ENCODE results near the gene ITIH2.

ITIH2 gene

DNA sequence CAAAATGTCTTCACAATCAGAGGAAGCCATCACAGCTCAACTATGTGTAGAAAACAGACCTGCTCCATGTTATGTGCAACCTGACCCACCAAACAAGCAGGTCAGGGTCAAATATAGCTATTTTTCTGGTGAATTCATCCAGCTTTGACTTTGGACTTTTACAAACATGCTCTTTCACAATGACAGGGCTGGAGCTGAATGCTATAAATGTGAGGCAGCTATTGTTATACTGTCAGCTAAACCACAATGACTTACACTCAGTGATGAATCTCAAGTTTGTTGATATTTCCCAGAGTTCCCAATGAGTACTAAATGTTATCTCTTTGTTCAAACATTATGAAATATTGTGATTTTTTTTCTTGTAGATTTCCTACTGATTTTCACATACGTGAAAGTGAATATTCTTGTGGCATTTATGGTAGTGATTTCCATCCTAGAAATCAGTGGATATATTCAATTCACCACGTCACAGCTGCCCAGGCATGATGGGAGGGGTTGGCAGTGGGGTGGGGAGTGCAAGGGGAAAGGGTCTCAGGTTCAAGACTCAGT is 2.5 kb upstream of the ITIH2 start:
- Histone ChIP-seq H3K79me2 (ENCODE audit: control insufficient read depth, insufficient read depth, low read length) (no peaks in the 10 kb centered on the region), H3K79me1 (ENCODE audit: low read length) (no peaks in the 10 kb centered on the region), H3K36me3 (ENCODE audit: control insufficient read depth, insufficient read depth, low read length) (no peaks in the 10 kb centered on the region), H3K9ac (ENCODE audit: low read length) (no peak overlapping the region), H3K27ac (ENCODE audit: low read depth, low read length) (no peak overlapping the region), H3K4me1 (ENCODE audit: control insufficient read depth, low read depth, low read length) (no peaks in the 10 kb centered on the region), H4K8ac (ENCODE audit: low read depth, low read length) (no peak overlapping the region), H3K4me2 (ENCODE audit: low read length) (no peak overlapping the region), H3K56ac (ENCODE audit: low read length) (no peak overlapping the region), H3K4me3 (ENCODE audit: low read length) (no peak overlapping the region), H2BK5ac (ENCODE audit: low read length) (no peak overlapping the region), H3K4ac (ENCODE audit: low read depth, low read length) (no peak overlapping the region), H3K23ac (ENCODE audit: low read length) (no peak overlapping the region), H4K5ac (ENCODE audit: low read length) (no peak overlapping the region), H2AK5ac (ENCODE audit: low read length) (no peak overlapping the region), H2BK15ac (replicated peaks; ENCODE audit: low read depth) (no peak overlapping the region), H3K27me3 (ENCODE audit: insufficient read depth, low read length, poor library complexity) (no peaks in the 10 kb centered on the region), H2BK120ac (ENCODE audit: low read depth, low read length) (no peak overlapping the region), H3K18ac (ENCODE audit: low read length) (no peak overlapping the region)
- no peak for DNase-seq
- no CpG with 5 or more reads among the region's 2 CpGs for WGBS (ENCODE audit: extremely low coverage, insufficient coverage, low lambda C conversion rate)

DNA sequence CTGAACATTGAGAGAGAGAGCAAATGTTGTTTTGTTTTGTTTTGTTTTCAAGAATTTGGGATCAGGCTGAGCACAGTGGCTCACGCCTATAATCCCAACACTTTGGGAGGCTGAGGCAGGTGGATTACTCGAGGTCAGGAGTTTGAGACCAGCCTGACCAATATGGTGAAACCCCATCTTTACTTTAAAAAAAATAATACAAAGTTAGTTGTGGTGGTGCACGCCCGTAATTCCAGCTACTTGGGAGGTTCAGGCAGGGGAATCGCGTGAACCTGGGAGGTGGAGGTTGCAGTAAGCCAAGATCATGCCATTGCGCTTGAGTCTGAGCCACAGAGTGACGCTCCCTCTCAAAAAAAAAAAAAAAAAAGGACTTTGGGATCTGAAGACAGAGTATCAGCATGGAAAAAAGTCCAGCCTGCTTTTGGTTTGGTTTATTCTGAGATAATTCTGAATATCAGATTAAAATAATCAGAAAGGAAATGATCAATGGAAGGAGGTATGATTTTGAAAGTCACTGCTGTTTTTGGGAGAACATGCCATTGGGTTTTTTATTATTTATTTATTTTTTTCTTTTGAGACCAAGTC is 1.9 kb upstream of the ITIH2 start:
- Histone ChIP-seq H3K4me1 (ENCODE audit: control insufficient read depth, low read depth, low read length) (no peaks in the 10 kb centered on the region), H3K79me1 (ENCODE audit: low read length) (no peaks in the 10 kb centered on the region), H3K27ac (ENCODE audit: low read depth, low read length) (no peak overlapping the region), H2BK5ac (ENCODE audit: low read length) (no peak overlapping the region), H3K9ac (ENCODE audit: low read length) (no peak overlapping the region), H4K8ac (ENCODE audit: low read depth, low read length) (no peak overlapping the region), H3K4me2 (ENCODE audit: low read length) (no peak overlapping the region), H4K5ac (ENCODE audit: low read length) (no peak overlapping the region), H3K18ac (ENCODE audit: low read length) (no peak overlapping the region), H3K4me3 (ENCODE audit: low read length) (no peak overlapping the region), H2BK120ac (ENCODE audit: low read depth, low read length) (no peak overlapping the region), H2AK5ac (ENCODE audit: low read length) (no peak overlapping the region), H3K36me3 (ENCODE audit: control insufficient read depth, insufficient read depth, low read length) (no peaks in the 10 kb centered on the region), H3K27me3 (ENCODE audit: insufficient read depth, low read length, poor library complexity) (no peaks in the 10 kb centered on the region), H3K56ac (ENCODE audit: low read length) (no peak overlapping the region), H2BK15ac (replicated peaks; ENCODE audit: low read depth) (no peak overlapping the region), H3K4ac (ENCODE audit: low read depth, low read length) (no peak overlapping the region), H3K23ac (ENCODE audit: low read length) (no peak overlapping the region), H3K79me2 (ENCODE audit: control insufficient read depth, insufficient read depth, low read length) (no peaks in the 10 kb centered on the region)
- WGBS (ENCODE audit: extremely low coverage, insufficient coverage, low lambda C conversion rate), result no CpG with 5 or more reads among the region's 8 CpGs
- DNase-seq, result no peak

DNA sequence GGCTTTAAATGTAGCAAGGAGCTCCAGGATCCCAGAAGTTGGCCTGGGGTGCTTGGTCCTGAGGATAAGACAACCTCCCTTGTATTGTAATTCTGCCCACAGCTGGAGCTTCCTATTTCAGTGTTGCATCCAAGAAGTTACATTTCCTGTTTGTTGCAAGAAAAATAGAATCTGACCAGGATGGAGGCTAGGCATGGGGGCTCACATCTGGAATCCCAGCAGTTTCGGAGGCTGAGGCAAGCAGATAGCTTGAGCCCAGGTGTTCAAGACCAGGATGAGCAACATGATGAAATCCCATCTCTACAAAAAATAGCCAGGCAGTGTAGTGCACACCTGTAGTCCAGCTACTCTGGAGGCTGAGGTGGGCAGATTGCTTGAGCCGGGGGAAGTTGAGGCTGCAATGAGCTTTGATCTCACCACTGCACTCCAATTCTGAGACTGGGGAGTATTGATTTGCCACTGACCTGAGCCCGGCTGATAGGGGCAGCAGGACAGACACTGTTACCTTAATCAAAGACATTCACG is 766 bp upstream of the ITIH2 start:
- no CpG with 5 or more reads among the region's 4 CpGs for WGBS (ENCODE audit: extremely low coverage, insufficient coverage, low lambda C conversion rate)
- Histone ChIP-seq H3K79me1 (ENCODE audit: low read length) (no peaks in the 10 kb centered on the region), H3K4ac (ENCODE audit: low read depth, low read length) (no peak overlapping the region), H3K56ac (ENCODE audit: low read length) (no peak overlapping the region), H2AK5ac (ENCODE audit: low read length) (no peak overlapping the region), H4K8ac (ENCODE audit: low read depth, low read length) (no peak overlapping the region), H3K4me3 (ENCODE audit: low read length) (no peak overlapping the region), H3K9ac (ENCODE audit: low read length) (no peak overlapping the region), H3K4me2 (ENCODE audit: low read length) (no peak overlapping the region), H2BK15ac (replicated peaks; ENCODE audit: low read depth) (no peak overlapping the region), H2BK120ac (ENCODE audit: low read depth, low read length) (no peak overlapping the region), H2BK5ac (ENCODE audit: low read length) (no peak overlapping the region), H3K27me3 (ENCODE audit: insufficient read depth, low read length, poor library complexity) (no peaks in the 10 kb centered on the region), H4K5ac (ENCODE audit: low read length) (no peak overlapping the region), H3K23ac (ENCODE audit: low read length) (no peak overlapping the region), H3K79me2 (ENCODE audit: control insufficient read depth, insufficient read depth, low read length) (no peaks in the 10 kb centered on the region), H3K27ac (ENCODE audit: low read depth, low read length) (no peak overlapping the region), H3K18ac (ENCODE audit: low read length) (no peak overlapping the region), H3K36me3 (ENCODE audit: control insufficient read depth, insufficient read depth, low read length) (no peaks in the 10 kb centered on the region), H3K4me1 (ENCODE audit: control insufficient read depth, low read depth, low read length) (no peaks in the 10 kb centered on the region)
- DNase-seq, result no peak

DNA sequence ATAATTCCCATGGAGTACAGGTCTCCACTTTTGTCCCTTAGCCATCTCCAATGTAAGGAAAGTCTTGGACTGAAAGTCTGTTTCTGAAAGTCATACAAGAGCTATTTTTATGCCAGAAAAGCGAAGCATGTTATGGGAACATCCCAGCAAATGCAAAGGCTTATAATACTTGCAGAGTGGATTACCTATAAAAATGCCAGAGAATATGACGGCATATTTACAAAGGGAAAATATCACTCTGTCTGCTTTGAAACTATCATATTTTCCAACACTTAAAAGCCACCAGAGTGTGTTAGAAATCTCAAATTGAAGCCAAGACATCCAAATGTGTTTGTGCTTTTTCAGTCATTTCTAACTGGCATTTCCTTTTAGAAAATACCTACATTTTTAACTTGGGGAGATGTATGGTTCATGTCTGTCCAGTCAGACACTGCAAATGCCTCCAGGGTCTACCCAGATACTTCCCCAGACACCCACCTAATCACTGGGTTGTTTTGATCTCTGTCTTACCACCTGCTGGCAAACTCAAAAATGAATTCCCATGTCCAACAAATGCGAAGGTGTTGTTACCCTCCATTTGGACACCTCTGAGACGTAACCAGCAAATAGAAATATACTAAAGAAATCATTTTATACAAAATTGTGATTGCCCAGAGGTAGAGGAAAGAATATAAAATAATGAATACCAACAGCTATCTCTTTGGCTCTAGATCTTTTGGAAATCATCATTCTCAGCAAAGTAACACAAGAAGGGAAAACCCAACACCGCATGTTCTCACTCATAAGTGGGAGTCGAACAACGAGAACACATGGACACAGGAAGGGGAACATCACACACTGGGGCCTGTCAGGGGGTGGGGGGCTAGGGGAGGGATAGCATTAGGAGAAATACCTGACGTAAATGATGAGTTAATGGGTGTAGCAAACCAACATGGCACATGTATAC is 1.2 kb downstream of the ITIH2 start:
- Histone ChIP-seq H3K27ac (ENCODE audit: low read depth, low read length) (no peak overlapping the region), H3K4me1 (ENCODE audit: control insufficient read depth, low read depth, low read length) (no peaks in the 10 kb centered on the region), H3K9ac (ENCODE audit: low read length) (no peak overlapping the region), H3K4me3 (ENCODE audit: low read length) (no peak overlapping the region), H3K4ac (ENCODE audit: low read depth, low read length) (no peak overlapping the region), H3K79me2 (ENCODE audit: control insufficient read depth, insufficient read depth, low read length) (no peaks in the 10 kb centered on the region), H3K23ac (ENCODE audit: low read length) (no peak overlapping the region), H3K79me1 (ENCODE audit: low read length) (no peaks in the 10 kb centered on the region), H2BK120ac (ENCODE audit: low read depth, low read length) (no peak overlapping the region), H3K4me2 (ENCODE audit: low read length) (no peak overlapping the region), H3K27me3 (ENCODE audit: insufficient read depth, low read length, poor library complexity) (no peaks in the 10 kb centered on the region), H2BK5ac (ENCODE audit: low read length) (no peak overlapping the region), H3K18ac (ENCODE audit: low read length) (no peak overlapping the region), H3K36me3 (ENCODE audit: control insufficient read depth, insufficient read depth, low read length) (no peaks in the 10 kb centered on the region), H3K56ac (ENCODE audit: low read length) (no peak overlapping the region), H4K8ac (ENCODE audit: low read depth, low read length) (no peak overlapping the region), H2AK5ac (ENCODE audit: low read length) (no peak overlapping the region), H4K5ac (ENCODE audit: low read length) (no peak overlapping the region), H2BK15ac (replicated peaks; ENCODE audit: low read depth) (no peak overlapping the region)
- no CpG with 5 or more reads among the region's 8 CpGs for WGBS (ENCODE audit: extremely low coverage, insufficient coverage, low lambda C conversion rate)
- DNase-seq, result no peak

DNA sequence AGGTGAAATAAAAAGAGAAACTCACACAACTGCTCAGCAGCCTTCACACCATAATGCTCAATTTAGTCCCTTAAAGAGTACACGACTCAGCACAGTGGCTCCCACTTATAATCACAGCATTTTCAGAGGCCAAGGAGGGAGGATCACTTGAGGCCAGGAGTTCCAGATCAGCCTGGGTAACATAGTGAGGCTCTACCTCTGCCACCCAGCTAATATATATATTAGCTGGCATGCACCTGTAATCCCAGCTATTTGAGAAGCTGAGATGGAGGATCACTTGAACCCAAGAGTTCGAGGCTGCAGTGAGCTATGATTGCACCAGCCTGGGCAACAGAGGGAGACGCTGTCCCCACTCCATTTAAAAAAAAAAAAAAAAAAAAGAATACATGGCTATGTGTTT is 2.2 kb downstream of the ITIH2 start:
- no peak overlapping the region for H3K27ac ChIP-seq (ENCODE audit: low read depth, low read length)
- H4K8ac ChIP-seq (ENCODE audit: low read depth, low read length), result no peak overlapping the region
- no peak overlapping the region for H3K4ac ChIP-seq (ENCODE audit: low read depth, low read length)
- no peak overlapping the region for H3K23ac ChIP-seq (ENCODE audit: low read length)
- H3K36me3 ChIP-seq (ENCODE audit: control insufficient read depth, insufficient read depth, low read length), result no peaks in the 10 kb centered on the region
- no peak overlapping the region for H2BK15ac ChIP-seq (replicated peaks; ENCODE audit: low read depth)
- no peak overlapping the region for H3K9ac ChIP-seq (ENCODE audit: low read length)
- no peaks in the 10 kb centered on the region for H3K79me2 ChIP-seq (ENCODE audit: control insufficient read depth, insufficient read depth, low read length)
- H3K4me3 ChIP-seq (ENCODE audit: low read length), result no peak overlapping the region
- H3K4me2 ChIP-seq (ENCODE audit: low read length), result no peak overlapping the region
- H2BK120ac ChIP-seq (ENCODE audit: low read depth, low read length), result no peak overlapping the region
- no peak overlapping the region for H4K5ac ChIP-seq (ENCODE audit: low read length)
- no CpG with 5 or more reads among the region's 3 CpGs for WGBS (ENCODE audit: extremely low coverage, insufficient coverage, low lambda C conversion rate)
- no peak overlapping the region for H2AK5ac ChIP-seq (ENCODE audit: low read length)
- H3K18ac ChIP-seq (ENCODE audit: low read length), result no peak overlapping the region
- no peaks in the 10 kb centered on the region for H3K4me1 ChIP-seq (ENCODE audit: control insufficient read depth, low read depth, low read length)
- no peak overlapping the region for H3K56ac ChIP-seq (ENCODE audit: low read length)
- no peaks in the 10 kb centered on the region for H3K79me1 ChIP-seq (ENCODE audit: low read length)
- H2BK5ac ChIP-seq (ENCODE audit: low read length), result no peak overlapping the region
- H3K27me3 ChIP-seq (ENCODE audit: insufficient read depth, low read length, poor library complexity), result no peaks in the 10 kb centered on the region
- no peak for DNase-seq
